Stimulated activated CD8-positive, alpha-beta memory T cell treated with anti-CD3 and anti-CD28 coated beads, Interleukin-7, amount 100 ng/mL, for 4 hours (primary cell): ENCODE results near the gene USP19.
A peak's percentile ranks its signal among the peaks of the same experiment; 100 is the strongest.

ENCODE experiments used
- DNase-seq, 2 donors: peaks; one replicate each; pipeline ENCODE4 v3.0.0-alpha.2; 2020; ENCODE audit warnings: low read depth in 2 of 2

Gene USP19

DNA sequence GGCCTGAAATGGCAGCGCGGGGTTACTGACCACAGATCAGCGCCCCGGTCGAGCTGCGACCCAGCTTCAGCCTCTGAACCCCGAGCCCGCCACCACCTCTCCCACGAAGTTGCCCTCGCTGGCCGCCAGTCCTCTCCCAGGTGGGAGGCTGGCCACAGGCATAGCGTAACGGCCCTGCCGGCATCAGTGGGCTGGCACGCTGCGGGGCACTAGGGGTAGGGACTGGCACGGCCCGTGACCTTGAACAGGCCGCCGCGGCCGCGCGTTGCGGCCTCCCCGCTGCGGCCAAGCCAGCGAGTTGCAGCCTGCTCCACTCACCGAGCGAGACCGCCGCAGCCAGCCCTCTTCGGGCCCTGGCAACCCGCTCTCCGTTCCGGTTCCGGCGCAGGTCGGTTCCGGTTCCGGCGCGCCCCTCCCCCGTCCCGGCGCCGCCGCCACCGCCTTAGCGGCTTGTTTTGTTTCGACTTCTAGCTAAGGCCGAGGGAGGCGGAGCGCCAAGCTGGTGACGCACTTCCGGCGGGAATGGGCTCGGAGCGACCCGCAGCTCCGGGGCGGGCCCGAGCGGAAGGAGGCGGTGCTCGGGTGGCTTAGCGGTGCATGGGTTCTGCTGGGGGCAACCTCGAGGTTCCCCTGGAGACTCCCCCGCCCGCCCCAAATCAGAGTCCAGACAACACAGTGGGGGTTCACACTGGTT, at the start of gene USP19:
TSS of gene USP19 (minus strand) at position 386 of the 694 bp plus-strand sequence. CDS start 1,678 bp downstream, outside the sequence.
- DNase-seq = peak; percentile 85 to 92

DNA sequence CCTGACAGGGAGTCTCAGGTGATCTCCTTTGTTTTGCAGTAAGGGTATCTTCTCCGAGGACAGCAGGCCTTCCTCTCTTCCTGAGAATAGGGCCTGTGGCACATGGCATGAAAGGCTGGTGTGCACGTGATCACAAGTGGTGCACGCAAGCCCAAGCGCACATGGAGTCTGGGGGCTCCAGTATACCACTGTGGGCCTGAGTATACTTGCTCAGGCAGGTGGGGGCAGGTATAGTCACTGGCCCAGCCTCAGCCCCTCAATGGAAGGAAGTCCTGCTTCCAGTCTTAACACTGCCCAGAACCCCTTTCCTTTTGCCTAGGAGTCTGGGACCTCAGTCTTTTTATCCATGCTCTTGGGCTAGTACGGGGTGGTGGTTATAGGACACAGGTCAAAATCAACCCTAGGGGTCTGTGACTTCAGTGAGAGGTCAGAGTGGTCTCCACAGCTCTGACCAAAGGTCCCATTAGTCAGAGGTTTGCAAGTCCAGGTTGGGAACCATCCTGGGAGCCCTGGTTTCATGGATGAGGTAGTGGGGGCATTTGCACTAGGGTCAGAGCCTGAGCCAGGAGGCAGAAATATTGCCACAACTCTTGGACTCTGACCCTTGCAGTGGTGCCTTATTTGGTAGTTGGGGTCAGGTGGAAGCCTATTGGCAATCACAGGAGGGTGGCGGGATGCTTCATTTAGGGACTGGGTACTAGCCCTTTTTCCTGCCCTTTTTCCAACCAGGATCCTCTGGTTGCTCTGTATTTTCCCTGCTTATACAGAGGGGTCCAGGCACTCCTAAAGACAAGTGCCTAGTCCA, 46.3 kb upstream of the USP19 start:
- DNase-seq = no peak

DNA sequence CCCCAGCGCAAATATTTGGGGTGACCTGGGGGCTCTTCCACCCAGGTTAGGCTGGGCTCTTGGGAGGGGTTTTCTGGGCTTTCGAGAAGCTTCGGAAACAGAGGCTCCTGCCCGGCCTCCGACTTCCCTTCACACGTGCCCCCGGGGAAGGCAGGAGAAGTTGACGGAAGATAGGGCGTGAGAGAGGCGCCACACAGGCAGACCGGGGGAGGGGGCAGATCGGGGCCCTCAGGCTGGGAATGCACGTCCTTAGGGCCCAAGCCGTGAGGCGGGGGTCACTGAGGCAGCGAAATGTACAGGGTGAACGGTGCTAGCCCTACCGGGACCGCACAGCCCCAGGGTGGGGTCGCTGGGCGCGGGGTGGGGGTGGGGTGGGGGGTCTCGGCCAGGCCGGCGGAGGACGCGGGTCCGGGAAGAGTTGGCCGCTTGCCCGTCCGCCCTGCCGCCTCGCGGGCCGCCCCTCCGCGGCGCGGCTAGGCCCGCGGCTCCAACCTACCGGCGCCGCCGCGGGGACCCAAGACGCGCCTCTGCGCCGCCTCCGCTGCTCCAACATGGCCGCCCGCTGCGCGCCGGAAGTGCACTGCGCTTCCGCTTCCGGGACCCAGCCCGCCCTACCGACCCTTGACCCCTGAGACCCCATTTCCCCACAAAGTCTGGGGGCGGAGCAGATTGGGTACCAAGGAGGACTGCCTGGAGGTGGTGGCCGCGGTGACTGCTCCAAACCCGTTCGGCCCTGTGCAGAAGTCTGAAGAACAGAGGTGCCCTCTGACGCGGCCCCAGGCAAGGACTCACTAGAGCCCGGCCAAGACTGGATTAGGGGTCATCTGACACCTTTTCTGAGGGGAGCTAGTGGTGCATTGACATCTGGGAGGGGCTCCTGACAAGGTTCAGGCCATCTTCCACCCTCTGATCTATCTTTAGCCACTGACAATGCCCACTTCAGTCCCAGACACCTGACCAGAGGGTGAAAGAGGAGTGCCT, 45.4 kb upstream of the USP19 start, which contains the start of gene CCDC71:
TSS of gene CCDC71 (minus strand) at position 561 of the 981 bp plus-strand sequence. CDS start 2,123 bp downstream, outside the sequence.
- peak; percentile 56 to 70 for DNase-seq

DNA sequence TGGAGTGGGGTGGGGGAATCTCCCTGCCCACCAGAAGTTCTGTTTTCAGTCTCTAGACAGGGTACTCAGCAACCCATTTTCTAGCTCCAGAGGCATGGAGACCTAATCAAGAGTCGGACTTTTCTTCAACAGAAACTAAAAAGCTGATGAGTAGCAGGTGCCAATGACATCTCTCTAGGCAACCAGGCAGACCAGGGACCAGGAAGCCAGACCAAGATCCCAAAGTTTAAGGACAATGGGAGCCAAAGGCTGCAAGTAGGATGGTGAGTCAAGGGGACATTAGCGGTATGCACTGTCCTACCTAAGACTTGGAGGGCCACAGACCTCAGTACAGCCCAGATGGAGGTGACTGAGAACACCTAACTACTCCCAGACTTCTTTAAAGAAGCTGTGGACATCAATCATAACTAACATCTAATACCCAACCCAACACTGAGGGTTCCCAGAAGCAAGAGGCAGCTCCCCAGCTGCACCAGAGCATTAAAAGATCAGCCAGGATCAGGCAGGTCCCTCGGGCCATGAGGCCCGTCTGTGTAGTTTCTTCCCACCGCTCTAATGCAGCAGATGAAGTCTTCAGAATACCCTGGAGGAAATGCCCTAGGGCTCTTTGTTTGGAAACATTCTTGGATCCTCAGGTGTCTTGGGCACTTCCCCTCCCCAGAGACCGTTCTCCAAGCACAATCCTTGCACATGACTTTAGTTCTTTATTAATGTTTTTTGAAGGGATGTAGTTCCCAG, 44.5 kb upstream of the USP19 start:
- DNase-seq = no peak

DNA sequence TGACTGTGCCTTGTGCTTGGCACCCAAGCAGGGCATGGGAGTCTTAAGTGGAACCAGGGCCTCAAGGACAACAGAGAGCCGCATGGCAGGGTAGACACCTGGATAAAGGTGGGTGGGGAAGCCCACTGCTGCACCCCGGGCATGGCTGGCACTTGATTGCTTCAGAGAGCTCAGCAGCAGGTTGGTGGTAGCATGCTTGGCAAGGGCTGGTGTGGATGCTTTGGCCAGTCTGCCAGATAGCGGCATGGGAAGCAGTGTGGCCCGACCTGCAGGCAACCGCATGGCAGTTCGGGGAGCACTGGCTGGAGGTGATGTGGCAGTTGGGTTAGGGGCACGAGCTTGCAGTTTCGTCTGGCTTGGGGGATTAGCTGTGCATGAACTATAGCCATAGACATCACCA, 43.0 kb upstream of the USP19 start:
- DNase-seq = no peak

GRCh38 chr3:49162751-49163419, 42.3 kb upstream of the USP19 start:
- no peak for DNase-seq

DNA sequence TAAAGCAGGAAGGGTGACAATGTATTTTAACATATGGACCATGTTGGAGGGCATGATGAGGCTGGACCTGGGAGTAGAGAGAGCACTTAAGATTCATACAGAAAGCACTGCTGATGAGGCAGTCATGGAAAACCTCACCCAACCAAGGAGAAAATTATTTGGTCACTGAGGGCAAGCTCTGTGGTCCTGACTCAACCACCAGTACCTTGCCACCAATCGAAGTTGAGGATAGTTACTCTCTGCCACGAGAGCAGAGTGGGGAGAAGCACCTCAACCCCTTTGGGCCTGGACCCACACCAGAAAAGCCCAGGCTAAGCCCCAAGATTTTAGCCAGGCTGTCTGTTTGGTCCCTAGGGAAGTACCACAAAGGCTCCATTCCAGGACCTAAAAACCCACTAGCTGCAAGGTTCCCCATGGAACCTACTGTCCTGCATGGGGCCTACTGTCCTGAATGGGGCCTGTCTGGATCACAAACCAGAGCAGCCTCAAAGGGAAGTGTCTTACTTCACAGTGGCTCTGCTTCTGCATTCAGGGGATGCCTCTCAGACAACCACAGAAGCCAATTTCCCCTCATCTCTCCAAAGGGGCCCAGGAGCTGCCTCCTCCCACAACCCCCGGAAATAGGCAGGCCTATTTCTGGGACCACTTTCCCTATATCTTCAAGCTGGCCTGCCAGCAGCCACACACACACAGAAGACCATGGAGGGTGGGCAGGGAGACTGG, 41.3 kb upstream of the USP19 start:
- no peak for DNase-seq

GRCh38 chr3:49161197-49161596, 40.6 kb upstream of the USP19 start:
- DNase-seq = no peak

DNA sequence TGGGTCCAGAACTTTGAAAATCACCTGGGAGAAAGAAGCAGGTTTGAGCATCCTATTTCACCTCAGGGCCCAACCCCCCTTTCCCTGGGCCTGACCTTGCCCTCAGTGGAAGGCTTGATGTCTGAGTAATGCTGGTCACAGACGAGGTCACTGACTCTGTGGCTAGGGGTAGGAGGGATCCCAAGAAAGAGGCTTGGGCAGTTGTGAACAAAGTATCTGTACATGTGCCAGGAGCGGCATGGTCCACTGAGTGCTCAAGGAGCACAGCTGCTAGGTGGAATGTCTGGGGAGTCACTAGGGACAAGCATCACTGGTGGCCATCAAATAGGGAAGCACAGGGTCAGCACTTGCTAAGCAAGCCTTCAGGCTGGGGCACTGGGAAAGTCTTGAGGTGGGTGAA, 38.2 kb upstream of the USP19 start:
- no peak for DNase-seq

DNA sequence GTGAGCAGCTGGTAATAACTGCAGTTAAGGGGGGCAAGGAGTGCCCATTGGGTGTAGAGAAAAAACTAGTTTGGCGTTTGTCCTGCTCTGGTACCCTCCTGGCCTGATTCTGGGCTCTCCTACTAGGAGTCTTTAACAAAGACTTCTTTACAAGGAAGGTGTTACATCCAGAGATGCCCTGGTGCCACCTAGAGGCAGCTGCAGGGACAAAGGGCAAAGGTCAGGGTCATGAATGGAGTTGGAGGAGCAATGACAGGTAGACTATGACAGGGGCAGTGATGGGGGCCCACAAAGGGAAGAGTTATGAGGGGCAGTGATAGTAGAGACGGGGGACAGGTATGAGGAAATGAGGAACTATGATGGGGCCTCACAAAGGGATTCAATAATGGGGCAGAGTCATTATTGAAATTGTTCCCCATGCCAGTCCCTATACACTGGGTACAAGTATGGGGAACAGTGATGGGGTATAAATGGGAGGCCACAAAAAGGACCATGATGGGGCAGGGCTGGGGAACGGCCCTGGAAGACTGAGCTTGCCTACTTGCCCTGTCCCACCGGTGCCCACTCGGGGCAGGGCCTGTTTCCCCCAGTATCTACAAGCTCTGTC, 37.6 kb upstream of the USP19 start:
- peak; percentile 30 to 35 for DNase-seq

DNA sequence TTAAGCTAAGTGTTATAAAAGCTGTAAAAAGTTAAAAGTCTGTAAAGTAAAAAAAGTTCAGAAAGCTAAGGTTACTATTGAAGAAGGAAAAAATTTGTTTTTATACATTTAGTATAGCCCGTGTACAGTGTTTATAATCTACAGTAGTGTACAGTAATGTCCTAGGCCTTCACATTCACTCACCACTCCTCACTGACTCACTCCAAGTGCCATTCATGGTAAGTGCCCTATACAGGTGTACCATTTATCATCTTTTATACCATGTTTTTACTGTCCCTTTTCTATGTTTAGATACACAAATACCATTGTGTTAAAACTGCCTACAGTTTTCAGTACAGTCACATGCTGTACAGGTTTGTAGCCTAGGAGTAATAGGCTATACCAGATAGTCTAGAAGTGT, 36.7 kb upstream of the USP19 start:
- DNase-seq = no peak

DNA sequence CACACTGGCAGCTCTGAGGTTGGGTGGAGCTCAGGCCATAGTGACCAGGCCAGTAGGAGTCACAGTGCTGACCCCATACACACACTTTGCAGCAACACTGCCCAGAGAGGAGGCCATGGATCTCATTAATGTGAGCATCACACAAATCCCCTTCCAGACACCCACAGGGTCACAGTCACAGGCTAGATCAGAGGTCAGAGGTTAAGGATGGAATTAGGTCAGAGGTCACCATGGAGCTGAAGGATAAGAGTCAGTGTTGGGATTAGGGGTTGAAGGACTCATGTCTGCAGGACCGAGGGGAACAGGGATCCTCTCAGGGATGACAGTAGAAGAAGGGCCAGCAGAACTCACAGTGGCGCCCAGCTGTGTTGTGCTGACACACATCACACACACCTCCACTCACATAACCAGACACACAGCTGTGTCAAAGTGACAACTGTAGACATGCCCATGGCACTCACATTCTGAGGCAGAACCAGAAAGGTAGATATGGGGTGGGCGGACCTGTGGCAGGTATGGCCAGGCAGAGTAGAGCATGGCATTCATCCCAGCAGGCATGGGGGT, 32.8 kb upstream of the USP19 start:
- DNase-seq = no peak

DNA sequence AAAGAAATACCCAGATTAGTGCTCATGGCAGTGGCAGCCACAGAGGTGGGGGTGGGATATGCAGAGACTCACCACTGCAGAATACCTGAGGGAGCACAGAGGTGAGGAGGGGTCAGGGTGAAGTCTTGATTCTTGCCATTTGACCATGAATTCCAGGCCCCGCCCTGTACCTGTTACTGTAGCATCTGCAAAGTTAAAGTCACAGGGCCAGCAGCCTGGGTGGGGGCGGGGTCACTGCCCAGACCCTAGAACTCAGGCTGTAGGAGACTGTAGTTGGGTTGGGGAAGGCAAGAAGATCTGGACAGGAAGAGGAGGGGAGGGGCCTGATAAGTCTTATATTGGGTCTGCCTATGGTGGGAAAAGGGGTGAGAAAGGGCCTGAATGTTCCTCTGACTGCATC, 31.0 kb upstream of the USP19 start:
- no peak for DNase-seq

- no peak for DNase-seq
Measured at GRCh38 chr3:49148159-49148558, 27.5 kb upstream of the USP19 start.

DNA sequence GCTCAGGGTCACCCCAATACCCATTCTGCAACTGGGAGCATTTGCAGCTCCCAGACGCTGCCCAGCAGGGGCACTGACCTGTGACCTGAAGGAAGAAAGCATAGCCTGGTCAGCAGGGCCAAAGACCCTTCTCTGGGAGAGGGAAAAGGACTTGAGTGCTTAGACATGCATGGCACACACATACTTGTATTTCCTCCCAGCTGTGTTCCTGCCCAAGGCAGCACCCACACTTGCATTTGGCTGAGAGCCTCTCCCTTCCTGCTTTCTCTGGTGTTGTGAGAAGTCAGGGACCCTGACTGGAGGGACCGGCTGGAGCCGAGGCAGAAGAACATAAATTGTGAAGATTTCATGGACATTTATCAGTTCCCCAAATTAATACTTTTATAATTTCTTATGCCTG, 19.5 kb upstream of the USP19 start:
- DNase-seq = no peak

- no peak for DNase-seq
Measured at GRCh38 chr3:49135499-49135898, 14.9 kb upstream of the USP19 start.

GRCh38 chr3:49134471-49135265, 14.0 kb upstream of the USP19 start:
- no peak for DNase-seq

DNA sequence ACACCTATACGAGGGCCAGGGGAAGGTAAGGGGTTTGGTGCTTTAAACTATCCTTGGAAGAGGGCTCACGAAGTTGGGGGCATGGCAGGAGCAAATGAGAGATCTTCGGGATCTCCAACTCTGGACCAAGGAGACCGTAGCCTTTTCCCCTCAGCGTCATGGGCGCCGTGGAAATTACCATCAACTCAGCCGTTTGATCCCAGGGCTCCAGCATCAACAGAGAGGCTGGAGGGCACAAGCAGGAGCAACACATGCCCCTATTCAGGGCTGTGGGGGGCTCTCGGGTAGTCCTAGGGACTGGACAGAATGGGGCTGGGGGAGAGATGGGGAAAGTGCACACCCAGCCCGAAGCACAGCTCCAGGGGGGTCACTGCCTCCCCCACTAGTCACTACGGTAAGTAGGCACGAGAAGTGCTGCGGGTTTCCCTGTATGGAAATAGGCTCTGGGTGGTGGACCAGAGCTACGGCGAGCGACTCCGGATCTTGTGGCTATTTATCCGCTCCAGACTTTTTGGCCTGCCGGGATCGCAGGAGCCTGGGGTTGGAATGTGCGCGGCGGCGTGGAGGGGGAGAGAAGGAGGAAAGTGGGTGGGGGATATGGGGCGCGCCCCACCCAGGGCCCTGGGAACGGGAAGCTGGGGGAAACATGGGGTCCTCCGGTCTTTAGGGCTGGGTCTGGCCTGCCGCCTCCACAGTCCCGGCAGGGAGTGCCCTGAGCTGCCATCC, 12.8 kb upstream of the USP19 start:
- DNase-seq = no peak
